Measurements from ENCODE around the gene RTKN2. TPM values are rescaled to one million over a fixed set of nuclear protein-coding genes. Genes with fewer than 3 reads are reported as not detected.

RTKN2 gene
- total RNA-seq, 1 donor from 2014 or later, result 0.05 TPM

Other genes with a start within 250 kb of the RTKN2 start
- gene ZNF365, start 105.5 kb upstream of the RTKN2 start, total RNA-seq, result not detected